Choroid plexus epithelial cell (primary cell): Measurements from ENCODE around the gene RBP7.

Experiments
- DNase-seq: peaks from one replicate; pipeline ENCODE4 v3.0.0-alpha.2; 2010; ENCODE audit warnings: low read depth
- H3K4me3 ChIP-seq: 2 replicates; pipeline ENCODE4 v1.5.1; 2011; ENCODE audit warnings: low read depth, mild to moderate bottlenecking, control low read depth, low read length, moderate library complexity
- CTCF ChIP-seq: conservative IDR thresholded peaks from 2 replicates; pipeline ENCODE4 v1.5.1; 2011; ENCODE audit warnings: low read depth, mild to moderate bottlenecking, control low read depth, inconsistent platforms, low read length, moderate library complexity

Gene RBP7

DNA sequence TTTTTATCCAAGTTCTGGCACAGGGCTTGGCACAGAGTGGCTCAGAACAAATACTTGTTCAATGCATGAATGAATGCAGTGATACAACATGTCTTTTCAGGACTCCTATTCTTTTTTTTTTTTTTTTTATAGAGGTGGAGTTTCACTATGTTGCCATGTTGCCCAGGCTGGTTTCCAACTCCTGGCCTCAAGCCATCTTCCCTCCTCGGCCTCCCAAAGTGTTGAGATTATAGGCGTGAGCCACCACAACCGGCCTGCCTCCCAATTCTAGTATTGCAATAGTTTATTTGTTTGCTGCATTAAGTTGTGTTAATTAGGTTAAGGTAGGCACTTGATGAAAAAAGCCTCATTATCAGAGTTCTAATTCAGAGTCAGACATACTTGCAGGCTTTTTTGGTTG lies 53.6 kb downstream of the RBP7 start:
- TF ChIP-seq CTCF = no peak
- no peak overlapping the region for H3K4me3 ChIP-seq

GRCh38 chr1:10051656-10052055 lies 54.6 kb downstream of the RBP7 start:
- TF ChIP-seq CTCF = no peak
- H3K4me3 ChIP-seq = no peak overlapping the region
- DNase-seq = no peak

More for the DNA sequence above, 53.6 kb downstream of the RBP7 start:
- no peak for DNase-seq

DNA sequence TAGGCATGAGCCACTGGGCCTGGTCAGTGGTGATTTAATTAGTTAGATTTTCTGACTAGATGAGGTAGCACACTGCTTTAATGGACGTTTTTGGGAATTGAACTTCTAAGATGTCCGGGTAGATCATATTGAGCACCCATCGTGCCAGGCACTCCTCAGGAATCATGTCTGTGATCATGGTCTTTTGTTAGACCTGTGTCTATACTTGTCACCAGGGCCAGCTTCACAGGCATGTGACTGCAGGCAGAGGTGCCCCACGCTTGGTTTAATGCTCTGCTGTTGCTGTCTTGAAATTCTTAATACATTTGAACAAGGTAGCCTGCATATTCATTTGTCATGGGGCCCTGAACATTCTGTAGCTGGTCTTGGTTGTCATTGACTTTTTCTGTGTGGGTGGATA lies 55.3 kb downstream of the RBP7 start:
- no peak for DNase-seq
- TF ChIP-seq CTCF = no peak
- no peak overlapping the region for H3K4me3 ChIP-seq

DNA sequence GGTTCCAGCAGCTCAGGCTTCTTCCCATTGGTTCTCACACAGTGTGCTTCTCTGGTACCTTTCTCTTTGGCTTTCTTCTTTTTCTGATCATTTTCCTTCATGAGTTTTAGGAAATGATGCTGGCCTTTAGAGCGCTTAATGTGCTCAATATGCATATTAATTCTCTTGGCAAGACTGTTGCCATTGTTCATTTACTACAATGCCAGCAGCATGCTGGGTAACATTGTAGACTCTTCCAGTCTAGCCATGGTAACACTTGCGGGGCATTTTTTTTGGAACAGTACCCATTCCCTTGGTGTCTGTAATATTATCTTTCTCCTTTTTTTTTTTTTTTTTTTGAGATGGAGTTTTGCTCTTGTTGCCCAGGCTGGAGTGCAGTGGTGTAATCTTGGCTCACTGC lies 57.4 kb downstream of the RBP7 start:
- no peak overlapping the region for H3K4me3 ChIP-seq
- DNase-seq = no peak
- no peak for TF ChIP-seq CTCF

DNA sequence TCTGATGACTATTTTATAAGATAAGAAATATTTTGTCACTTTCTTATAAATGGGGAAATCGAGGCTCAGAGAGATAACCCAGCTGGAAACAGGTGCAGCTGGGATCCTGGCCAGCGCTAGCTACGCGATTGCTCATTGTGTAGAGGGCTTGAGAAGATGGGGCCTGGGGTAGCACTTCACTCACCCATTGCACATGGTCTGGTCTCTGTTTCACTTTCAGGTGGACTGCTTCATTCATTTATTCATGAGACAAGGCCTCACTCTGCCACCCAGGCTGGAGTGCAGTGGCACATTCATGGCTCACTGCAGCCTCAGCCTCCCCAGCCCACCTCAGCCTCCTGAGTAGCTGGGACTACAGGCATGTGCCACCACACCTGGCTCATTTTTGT lies 59.6 kb downstream of the RBP7 start:
- no peak overlapping the region for H3K4me3 ChIP-seq
- no peak for DNase-seq
- no peak for TF ChIP-seq CTCF

DNA sequence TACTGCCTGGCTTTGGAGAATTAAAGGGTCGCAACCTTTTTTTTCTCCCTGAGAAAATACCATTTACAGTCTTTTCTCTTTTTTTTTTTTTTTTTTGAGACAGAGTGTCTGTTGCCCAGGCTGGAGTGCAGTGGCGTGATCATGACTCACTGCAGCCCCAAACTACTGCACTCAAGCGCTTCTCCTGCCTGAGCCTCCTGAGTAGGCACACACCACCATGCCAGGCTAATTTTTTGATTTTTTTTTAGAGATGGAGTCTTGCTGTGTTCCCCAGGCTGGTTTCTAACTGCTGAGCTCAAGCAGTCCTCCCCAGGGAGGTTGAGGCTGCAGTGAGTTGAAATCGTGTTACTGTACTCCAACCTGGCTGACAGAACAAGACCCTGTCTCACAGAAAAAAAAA lies 60.3 kb downstream of the RBP7 start:
- DNase-seq = peak; percentile 64
- no peak overlapping the region for H3K4me3 ChIP-seq
- no peak for TF ChIP-seq CTCF

GRCh38 chr1:10057796-10058195 lies 60.8 kb downstream of the RBP7 start:
- no peak for DNase-seq
- no peak for TF ChIP-seq CTCF
- no peak overlapping the region for H3K4me3 ChIP-seq
